Smooth muscle cell of the pulmonary artery (primary cell): ENCODE data around the gene GPD1L. TPM values are rescaled to one million over a fixed set of nuclear protein-coding genes. Genes with fewer than 3 reads are reported as not detected.

ENCODE experiments used
- total RNA-seq: library from RNA; depleted of rRNA; stranded (reverse); fragments of >200 nt; gene quantifications from 2 replicates; pipeline ENCODE4 v1.2.3, GENCODE V29; 2014

Gene GPD1L
- total RNA-seq: 10.2 and 13.2 TPM in 2 replicates

GRCh38 chr3:32106132-32106928 is at the start of gene GPD1L:
Gene GPD1L, plus strand, starts transcription at chr3:32106620. Its CDS starts 92 bp downstream, at chr3:32106712.

Other genes with a start within 250 kb of the GPD1L start
- 10.2 and 12.1 TPM in 2 replicates for gene OSBPL10, start 125.4 kb upstream of the GPD1L start, total RNA-seq
- gene ZNF860, start 124.9 kb upstream of the GPD1L start, total RNA-seq: 0.33 and 0.46 TPM in 2 replicates
- 0.23 and 0.78 TPM in 2 replicates for gene CMTM8, start 132.1 kb downstream of the GPD1L start, total RNA-seq